Endothelial cell (in vitro differentiated cells): ENCODE data around the gene RNF167. TPM values are rescaled to one million over a fixed set of nuclear protein-coding genes. Genes with fewer than 3 reads are reported as not detected.
"Not testable (repeated sequence)": the region's sequence is repeated elsewhere in the genome, so short reads cannot be mapped to it uniquely, and the experiment has no call there.

Experiments
- DNase-seq: peaks from one replicate; pipeline ENCODE4 v3.0.0; 2021; ENCODE audit warnings: low spot score
- H3K27ac Mint-ChIP-seq: one replicate; pipeline ENCODE4 v1.8.0; 2021; ENCODE audit warnings: mixed read lengths, inconsistent platforms; ENCODE audit not compliant: unreplicated experiment
- H3K27me3 Mint-ChIP-seq: one replicate; pipeline ENCODE4 v1.8.0; 2021; ENCODE audit warnings: mild to moderate bottlenecking, moderate library complexity, mixed read lengths, inconsistent platforms; ENCODE audit not compliant: unreplicated experiment
- H3K36me3 Mint-ChIP-seq: one replicate; pipeline ENCODE4 v1.8.0; 2021; ENCODE audit warnings: mild to moderate bottlenecking, low read depth, mixed read lengths, inconsistent platforms; ENCODE audit not compliant: unreplicated experiment
- H3K4me1 Mint-ChIP-seq: one replicate; pipeline ENCODE4 v1.8.0; 2021; ENCODE audit warnings: mild to moderate bottlenecking, mixed read lengths, inconsistent platforms; ENCODE audit not compliant: unreplicated experiment
- H3K4me3 Mint-ChIP-seq: one replicate; pipeline ENCODE4 v1.8.0; 2021; ENCODE audit warnings: mild to moderate bottlenecking, mixed read lengths, inconsistent platforms; ENCODE audit not compliant: unreplicated experiment
- H3K9me3 Mint-ChIP-seq: one replicate; pipeline ENCODE4 v1.8.0; 2021; ENCODE audit warnings: mixed read lengths, inconsistent platforms; ENCODE audit not compliant: unreplicated experiment
- total RNA-seq: library from RNA; stranded (reverse); fragmentation: NEBNext Ultra II Directional; extraction: Animal tissue kit (Norgen Biotek cat#: 25700); gene quantifications from one replicate; pipeline ENCODE4 v1.2.1, GENCODE V29; 2021; ENCODE audit not compliant: unreplicated experiment
- TF ChIP-seq, protein P1 (sequence below): fragments of 200-600 bp; sonication (generic); IDR thresholded peaks from one replicate; pipeline ENCODE4 v1.5.0; 2021; ENCODE audit warnings: antibody characterized with exemption; ENCODE audit not compliant: unreplicated experiment

The RNF167 gene
- total RNA-seq, 1 donor from 2014 or later, result 92.3 TPM

DNA sequence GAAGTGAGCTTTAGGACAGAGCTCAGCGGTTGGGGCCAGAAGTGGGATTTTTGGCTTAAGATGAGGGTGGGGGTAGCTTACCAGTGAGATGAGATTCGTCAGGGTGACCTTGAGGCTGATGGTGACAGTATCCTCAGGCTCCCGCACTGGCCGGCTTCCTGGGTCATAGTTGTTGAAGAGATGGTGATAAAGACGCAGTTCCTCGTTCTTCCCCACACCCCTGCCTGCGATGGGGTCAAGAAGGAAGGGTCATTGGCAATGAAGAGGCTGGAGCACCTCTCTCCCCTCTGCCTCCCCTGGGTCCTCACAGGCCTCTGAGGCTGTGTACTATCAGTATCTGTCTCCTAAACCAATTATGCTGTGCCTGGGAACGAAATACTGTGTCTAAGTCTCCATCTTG, 37.5 kb upstream of the RNF167 start:
- no peak overlapping the region for H3K27ac Mint-ChIP-seq
- H3K4me1 Mint-ChIP-seq, result peaks cover 7% of the 10 kb centered on the region
- TF ChIP-seq, protein P1, sequence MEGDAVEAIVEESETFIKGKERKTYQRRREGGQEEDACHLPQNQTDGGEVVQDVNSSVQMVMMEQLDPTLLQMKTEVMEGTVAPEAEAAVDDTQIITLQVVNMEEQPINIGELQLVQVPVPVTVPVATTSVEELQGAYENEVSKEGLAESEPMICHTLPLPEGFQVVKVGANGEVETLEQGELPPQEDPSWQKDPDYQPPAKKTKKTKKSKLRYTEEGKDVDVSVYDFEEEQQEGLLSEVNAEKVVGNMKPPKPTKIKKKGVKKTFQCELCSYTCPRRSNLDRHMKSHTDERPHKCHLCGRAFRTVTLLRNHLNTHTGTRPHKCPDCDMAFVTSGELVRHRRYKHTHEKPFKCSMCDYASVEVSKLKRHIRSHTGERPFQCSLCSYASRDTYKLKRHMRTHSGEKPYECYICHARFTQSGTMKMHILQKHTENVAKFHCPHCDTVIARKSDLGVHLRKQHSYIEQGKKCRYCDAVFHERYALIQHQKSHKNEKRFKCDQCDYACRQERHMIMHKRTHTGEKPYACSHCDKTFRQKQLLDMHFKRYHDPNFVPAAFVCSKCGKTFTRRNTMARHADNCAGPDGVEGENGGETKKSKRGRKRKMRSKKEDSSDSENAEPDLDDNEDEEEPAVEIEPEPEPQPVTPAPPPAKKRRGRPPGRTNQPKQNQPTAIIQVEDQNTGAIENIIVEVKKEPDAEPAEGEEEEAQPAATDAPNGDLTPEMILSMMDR, result no peak
- no peaks in the 10 kb centered on the region for H3K9me3 Mint-ChIP-seq
- H3K36me3 Mint-ChIP-seq, result peaks cover 6% of the 10 kb centered on the region
- DNase-seq, result no peak
- H3K27me3 Mint-ChIP-seq, result peaks cover 19% of the 10 kb centered on the region
- no peak overlapping the region for H3K4me3 Mint-ChIP-seq

DNA sequence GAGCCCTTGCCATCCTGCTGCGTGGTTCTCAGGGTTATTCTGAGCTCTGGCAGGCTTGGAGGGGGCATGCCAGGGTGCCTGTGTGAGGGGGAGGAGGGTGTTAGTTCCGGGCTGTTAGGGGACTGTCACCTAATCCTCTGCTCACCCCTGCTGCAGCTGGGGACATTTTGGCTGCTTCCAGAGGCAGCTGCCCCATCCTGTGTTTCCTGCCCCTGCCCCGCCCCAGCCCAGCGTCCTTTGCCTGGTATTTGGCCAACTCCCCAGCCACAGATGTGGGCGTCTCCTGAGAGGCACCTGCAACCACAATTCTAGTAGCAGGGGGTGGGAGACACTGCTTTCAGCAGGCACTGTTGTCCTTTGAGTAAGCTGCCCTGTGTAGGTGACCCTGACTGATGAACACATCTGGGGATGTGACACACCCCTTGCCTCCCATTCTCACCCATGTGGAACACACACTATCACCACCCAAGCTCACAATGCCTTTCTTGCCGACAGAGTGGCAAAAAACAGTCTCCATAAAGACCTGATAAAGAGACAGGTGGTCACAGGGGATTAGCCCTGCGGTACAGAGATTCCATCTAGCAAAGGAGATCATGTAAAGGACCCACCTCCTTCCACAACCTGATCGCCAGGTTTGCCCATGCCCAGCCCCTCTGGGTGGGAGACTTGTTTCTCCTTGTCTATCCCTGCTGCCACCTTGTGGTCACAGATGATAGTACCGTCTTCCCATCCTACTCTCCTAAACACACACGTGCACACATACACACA, 36.8 kb upstream of the RNF167 start, which contains the start of gene CHRNE:
Gene CHRNE (minus strand): TSS at position 48 of the 768 bp plus-strand sequence. CDS start 35 bp downstream, at position 13.
- Mint-ChIP-seq H3K4me3 (no peak within 1 kb of the TSS), H3K4me1 (peaks cover 5% of the 10 kb centered on the region), H3K27ac (peak within 1 kb of the TSS; percentile 7), H3K27me3 (peaks cover 19% of the 10 kb centered on the region), H3K9me3 (no peaks in the 10 kb centered on the region), H3K36me3 (peaks cover 4% of the 10 kb centered on the region)
- TF ChIP-seq, protein P1, result peak; percentile 68
- peak; percentile 80 for DNase-seq

DNA sequence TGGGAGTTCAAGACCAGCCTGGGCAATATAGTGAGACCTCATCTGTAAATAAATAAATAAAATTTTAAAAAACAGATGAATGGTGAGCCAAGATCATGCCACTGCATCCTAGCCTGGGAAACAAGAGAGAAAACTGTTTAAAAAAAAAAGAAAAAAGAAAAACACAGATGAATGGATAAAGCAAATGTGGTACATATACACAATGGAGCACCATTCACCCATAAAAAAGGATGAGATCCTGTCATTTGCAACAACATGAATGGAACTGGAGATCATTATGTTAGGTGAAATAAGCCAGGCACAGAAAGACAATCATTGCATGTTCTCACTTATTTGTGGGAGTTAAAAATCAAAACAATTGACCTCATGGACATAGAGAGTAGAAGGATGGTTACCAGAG, 33.4 kb upstream of the RNF167 start:
- H3K4me1 Mint-ChIP-seq, H3K4me3 Mint-ChIP-seq, H3K36me3 Mint-ChIP-seq, H3K27ac Mint-ChIP-seq, DNase-seq, H3K9me3 Mint-ChIP-seq: not testable (repeated sequence)
- H3K27me3 Mint-ChIP-seq, result peaks cover 11% of the 10 kb centered on the region

DNA sequence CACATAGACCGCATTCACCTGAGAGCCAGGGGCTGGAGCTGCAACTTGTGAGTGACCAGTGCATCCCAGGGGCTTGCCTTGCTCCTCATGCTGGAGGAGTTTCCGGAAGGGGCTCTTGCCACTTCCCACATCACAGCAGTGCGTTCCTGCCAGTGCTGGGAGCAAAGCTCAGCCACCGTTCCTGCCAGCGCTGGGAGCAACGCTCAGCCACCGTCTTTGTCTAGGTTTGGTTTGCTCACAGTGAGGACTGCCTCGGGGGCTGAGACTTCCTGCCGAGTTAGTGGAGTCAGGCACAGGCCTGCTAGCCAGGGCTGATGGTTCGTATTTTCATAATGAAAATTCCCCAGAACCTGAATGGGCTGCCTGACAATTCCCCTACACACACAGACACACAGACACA, 31.8 kb upstream of the RNF167 start:
- Mint-ChIP-seq H3K36me3 (no peaks in the 10 kb centered on the region), H3K4me1 (no peaks in the 10 kb centered on the region), H3K27ac (no peak overlapping the region), H3K9me3 (no peaks in the 10 kb centered on the region), H3K27me3 (peaks cover 9% of the 10 kb centered on the region), H3K4me3 (no peak overlapping the region)
- DNase-seq, result peak; percentile 33
- TF ChIP-seq, protein P1, result no peak

DNA sequence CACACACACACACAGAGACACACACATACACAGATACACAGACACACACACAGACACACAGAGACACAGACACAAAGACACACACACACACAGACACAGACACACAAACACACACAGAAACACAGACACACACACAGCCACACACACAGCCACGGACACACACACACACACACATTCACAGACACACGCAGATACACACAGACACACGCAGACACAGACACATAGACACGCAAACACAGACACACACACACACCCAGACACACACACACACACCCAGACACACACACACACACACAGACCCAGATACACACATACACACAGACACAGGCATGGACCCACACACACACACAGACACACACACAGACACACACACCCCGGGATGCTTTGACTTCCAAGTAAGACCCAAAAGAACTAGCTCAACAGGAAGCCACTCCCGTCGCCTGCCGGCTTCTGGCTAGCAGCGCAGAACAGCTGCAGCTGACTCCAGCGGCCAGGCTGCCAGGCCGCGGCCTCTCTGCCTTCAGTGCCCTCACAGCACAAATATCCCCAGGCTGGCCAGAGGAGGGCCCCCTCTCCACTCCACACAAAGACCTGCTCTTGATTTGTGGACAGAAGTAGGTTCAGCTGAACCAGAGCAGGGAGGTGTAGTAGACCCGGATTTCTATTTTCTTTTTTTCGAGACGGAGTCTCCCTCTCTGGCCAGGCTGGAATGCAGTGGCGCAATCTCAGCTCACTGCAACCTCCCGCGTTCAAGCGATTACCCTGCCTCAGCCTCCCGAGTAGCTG, 31.2 kb upstream of the RNF167 start:
- Mint-ChIP-seq H3K27ac (no peak overlapping the region), H3K36me3 (no peaks in the 10 kb centered on the region), H3K9me3 (no peaks in the 10 kb centered on the region), H3K27me3 (peaks cover 8% of the 10 kb centered on the region), H3K4me3 (no peak overlapping the region), H3K4me1 (no peaks in the 10 kb centered on the region)
- peak; percentile 88 for DNase-seq
- TF ChIP-seq, protein P1, result peak; percentile 59
